NCI-H510A treated with DMSO at 0.1 percent for 48 hours (cell line): Measurements from ENCODE around the gene NAA16.
"Not testable (repeated sequence)": the region's sequence is repeated elsewhere in the genome, so short reads cannot be mapped to it uniquely, and the experiment has no call there.

Source experiments
- DNase-seq: peaks from one replicate; lab custom pipeline; 2025; lab: John Stamatoyannopoulos, UW

The NAA16 gene

GRCh38 chr13:41310963-41311405 lies at the start of gene NAA16:
NAA16 (plus strand) TSS chr13:41311267; CDS start chr13:41311529, 262 bp downstream.
- peak; percentile 17 for DNase-seq

DNA sequence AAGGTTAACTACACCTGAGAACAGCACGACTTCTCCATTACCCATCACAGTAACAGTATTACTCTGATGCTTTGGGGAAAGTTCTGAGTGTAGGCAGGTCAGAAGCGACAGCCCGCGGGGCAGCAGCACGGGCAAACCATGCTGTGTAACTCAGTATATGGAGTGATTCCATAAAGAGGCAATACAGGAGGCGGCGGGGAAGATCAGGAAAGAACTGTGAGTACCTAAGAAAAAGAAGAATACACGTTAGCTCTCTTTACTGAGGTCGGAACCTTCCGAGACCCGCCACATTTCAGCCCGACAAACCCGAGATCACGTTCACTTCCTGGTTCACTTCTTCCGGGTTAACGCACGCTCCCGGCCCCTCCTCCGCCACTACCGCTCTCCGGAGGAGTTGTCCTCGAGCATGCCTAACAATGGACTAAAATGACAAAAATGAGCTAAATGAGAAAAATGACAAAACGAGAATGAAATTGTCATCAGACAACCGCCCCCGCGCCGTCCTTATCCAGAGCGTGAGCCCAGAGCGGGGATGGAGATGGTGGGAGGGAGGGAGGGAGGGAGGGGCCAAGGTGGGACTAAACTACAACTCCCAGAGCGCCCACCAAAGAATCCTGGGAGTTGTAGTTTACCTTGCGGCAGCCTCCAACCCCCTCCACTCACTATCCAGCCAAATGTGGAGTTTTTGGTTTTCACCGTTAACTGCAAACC lies 47.7 kb upstream of the NAA16 start, which contains the start of gene MTRF1:
TSS of gene MTRF1 (minus strand) at position 316 of the 711 bp plus-strand sequence. CDS start 2,669 bp downstream, outside the sequence.
- DNase-seq: peak; percentile 21

DNA sequence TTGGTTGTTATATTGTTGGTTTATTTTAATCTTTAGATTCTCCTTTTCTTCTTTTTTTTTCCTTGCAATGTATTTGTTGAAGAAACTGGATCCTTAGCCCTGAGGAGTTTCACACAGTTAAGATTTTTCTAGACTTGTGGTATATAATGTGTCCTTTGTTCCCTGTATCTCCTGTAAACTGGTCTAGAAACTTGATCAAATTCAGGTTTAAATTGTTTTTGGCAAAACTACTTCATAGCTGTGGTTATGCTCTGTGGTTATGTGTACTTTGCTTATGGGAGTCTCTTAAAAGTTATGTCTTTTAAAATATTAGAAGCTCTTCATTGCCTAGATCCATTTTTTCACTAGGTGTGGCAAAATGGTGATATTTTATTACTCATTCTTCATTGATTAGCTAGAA lies 44.0 kb upstream of the NAA16 start:
- no peak for DNase-seq

DNA sequence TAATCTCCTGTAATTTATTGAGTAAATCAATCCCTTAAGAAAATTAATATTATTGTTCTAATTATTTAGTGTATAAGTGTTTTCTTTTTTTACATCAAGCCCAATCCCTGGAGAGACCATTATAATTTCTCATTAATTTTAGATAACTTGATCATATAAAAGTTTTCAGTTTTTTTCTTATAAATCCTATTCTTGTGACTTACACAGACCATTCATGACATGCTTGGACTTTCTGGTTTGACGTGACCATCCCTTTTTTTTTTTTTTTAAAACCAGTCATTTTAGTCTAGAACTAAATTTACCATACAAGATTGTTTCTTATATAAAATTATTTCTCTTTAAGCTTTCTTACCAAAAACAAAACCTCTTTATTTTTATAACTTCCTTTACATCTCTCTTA lies 42.3 kb upstream of the NAA16 start:
- DNase-seq: no peak

- DNase-seq: no peak
Measured at GRCh38 chr13:41271456-41272285, 39.4 kb upstream of the NAA16 start.

GRCh38 chr13:41273831-41274441 lies 37.1 kb upstream of the NAA16 start:
- DNase-seq: no peak

GRCh38 chr13:41274881-41275280 lies 36.2 kb upstream of the NAA16 start:
- DNase-seq: no peak

DNA sequence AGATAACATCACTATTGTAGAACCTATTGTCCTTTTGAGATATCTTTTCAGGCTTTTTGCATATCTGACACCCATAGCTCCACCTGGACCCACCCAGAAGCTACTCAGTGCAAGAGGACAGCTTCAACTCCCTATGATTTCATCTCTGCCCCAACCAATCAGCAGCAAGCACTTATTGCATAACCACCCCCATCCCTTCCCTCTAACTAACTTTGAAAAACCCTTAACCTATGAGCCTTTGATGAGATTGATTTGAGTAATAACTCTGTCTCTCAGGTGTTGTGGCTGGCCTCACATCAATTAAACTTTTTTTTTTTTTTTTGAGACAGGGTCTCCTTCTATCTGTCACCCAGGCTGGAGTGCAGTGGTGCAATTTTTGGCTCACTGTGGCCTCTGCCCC lies 34.2 kb upstream of the NAA16 start:
- DNase-seq: no peak

DNA sequence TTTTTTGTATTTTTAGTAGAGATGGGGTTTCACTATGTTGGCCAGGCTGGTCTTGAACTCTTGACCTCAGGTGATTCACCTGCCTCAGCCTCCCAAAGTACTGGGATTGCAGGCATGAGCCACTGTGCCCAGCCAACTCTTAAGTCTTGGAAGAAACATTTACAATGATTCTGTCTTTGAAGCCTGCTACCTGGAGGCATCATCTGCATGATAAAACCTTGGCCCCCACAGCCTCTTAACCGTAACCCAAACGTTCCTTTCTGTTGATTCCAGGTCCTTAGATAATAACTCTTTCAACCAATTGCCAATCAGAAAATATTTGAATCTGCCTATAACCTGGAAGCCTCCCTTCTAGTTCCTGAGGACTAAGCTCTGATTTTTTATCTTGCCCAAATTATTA lies 31.9 kb upstream of the NAA16 start:
- not testable (repeated sequence) for DNase-seq

DNA sequence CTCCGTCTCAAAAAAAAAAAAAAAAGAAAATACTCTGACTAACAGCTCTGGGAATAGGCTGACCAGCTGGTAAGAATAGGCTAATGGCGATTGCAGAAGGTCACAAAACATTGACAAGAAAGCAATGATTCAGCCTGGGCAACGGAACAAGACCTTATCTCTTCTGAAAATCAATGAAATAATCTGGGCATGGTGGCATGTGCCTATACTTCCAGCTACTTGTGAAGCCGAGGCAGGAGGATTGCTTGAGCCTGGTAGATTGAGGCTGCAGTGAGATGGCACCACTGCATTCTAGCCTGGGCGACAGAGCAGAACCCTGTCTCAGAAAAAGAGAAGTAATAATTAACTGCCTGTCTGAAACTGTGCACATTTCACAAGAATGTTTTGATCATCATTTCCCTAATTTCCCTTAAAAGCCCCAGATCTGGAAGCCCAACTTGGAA lies 28.9 kb upstream of the NAA16 start:
- DNase-seq: no peak

DNA sequence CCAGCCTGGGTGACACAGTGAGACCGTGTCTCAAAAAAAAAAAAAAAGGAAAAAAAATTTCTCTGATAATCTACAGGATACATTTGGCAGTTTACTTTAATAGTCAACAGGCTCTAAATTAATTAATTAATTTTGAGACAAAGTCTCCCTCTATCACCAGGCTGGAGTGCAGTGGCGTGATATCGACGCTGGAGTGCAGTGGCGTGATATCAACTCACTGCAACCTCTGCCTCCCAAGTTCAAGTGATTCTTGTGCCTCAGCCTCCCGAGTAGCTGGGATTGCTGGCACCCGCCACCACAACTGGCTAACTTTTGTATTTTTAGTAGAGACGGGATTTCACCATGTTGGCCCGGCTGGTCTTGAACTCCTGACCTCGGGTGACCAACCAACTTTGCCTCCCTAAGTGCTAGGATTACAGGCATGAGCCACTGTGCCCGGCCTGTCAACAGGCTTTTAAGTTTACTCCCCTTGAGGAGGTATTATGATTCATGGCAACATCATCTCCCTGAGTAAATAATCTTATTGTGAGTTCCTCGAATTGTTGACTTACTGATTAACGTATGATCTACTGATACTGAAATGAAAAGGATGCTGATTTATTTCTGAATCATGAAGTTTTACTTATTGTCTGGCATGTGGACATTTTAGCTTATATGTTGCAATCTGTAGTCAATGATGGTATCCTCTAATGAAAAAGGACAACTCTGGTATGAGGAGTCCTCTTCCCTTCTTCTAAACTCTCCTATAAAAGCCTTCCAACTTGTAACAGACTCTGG lies 26.4 kb upstream of the NAA16 start:
- no peak for DNase-seq

DNA sequence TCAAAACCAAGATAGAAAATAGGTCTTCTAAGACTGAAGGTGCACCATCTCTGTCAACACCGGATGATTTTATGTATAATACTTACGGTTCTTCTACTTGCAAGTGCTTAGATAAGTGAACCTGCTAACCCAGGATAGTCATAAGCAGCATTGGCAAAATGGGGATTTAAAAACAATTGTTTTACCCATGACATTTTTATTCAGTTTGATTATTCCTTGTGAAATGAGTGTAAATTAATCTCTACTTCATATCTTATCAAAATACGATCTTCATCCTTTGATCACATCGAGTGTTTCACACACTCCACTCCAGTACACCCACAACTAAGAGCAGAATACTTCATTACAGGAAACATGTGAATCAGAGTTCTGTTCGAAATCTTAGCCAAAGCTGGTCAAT lies 24.7 kb upstream of the NAA16 start:
- no peak for DNase-seq

DNA sequence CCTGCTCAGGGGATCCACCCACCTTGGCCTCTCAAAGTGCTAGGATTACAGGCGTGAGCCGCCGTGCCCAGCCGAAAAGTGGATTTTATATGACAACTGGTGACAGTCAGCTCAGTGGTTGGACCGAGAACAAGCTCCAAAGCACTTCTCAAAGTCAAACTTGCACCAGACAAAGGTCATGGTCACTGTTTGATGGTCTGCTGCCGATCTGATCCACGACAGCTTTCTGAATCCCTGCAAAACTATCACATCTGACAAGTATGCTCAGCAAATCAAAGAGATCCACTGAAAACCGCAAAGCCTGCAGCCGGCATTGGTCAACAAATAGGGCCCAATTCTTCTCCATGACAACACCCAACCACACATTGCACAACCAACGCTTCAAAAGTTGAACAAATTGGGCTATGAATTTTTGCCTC lies 21.6 kb upstream of the NAA16 start:
- no peak for DNase-seq

DNA sequence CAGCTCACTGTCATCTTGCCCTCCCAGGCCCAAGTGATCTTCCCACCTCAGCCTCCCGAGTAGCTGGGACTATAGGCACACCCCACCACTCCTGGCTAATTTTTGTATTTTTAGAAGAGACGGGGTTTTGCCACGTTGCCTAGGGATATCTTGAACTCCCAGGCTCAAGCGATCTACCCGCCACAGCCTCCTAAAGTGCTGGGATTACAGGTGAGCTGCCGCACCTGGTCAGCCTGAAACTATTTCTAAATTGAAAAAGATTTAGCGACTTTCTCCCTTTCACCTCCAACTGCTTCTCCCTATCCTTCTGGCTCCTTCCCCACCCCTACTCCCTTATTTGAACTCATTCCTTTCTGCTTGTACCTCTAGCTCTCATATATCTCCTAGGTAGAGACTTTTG lies 19.8 kb upstream of the NAA16 start:
- DNase-seq: no peak

GRCh38 chr13:41293272-41293671 lies 17.8 kb upstream of the NAA16 start:
- DNase-seq: no peak

- no peak for DNase-seq
Measured at GRCh38 chr13:41294914-41295313, 16.2 kb upstream of the NAA16 start.

- DNase-seq: no peak
Measured at GRCh38 chr13:41295973-41296372, 15.1 kb upstream of the NAA16 start.

GRCh38 chr13:41296879-41297646 lies 14.0 kb upstream of the NAA16 start:
- no peak for DNase-seq

GRCh38 chr13:41299316-41300094 lies 11.6 kb upstream of the NAA16 start:
- DNase-seq: no peak

GRCh38 chr13:41302743-41303142 lies 8.3 kb upstream of the NAA16 start:
- no peak for DNase-seq
